GM13977 (cell line): ENCODE data around the gene LIN9.

ENCODE experiments used
- DNase-seq: peaks from one replicate; pipeline ENCODE4 v3.0.0; 2012; ENCODE audit warnings: low spot score
- CTCF ChIP-seq: IDR thresholded peaks from 2 replicates; pipeline ENCODE4 v1.5.1; 2012; ENCODE audit warnings: mild to moderate bottlenecking, control low read depth; ENCODE audit not compliant: insufficient read depth; ENCODE audit errors: extremely low read depth, missing control alignments
- in situ Hi-C: fragments of 300-500 bp; cut with MboI; formaldehyde crosslinking; loops from one replicate; pipeline ENCODE4 v1.12.0; 2022; ENCODE audit warnings: low sequenced_read_pairs, low pct_unique_long_range_greater_than_20kb, mixed read lengths, inconsistent platforms; ENCODE audit not compliant: unreplicated experiment

The LIN9 gene

DNA sequence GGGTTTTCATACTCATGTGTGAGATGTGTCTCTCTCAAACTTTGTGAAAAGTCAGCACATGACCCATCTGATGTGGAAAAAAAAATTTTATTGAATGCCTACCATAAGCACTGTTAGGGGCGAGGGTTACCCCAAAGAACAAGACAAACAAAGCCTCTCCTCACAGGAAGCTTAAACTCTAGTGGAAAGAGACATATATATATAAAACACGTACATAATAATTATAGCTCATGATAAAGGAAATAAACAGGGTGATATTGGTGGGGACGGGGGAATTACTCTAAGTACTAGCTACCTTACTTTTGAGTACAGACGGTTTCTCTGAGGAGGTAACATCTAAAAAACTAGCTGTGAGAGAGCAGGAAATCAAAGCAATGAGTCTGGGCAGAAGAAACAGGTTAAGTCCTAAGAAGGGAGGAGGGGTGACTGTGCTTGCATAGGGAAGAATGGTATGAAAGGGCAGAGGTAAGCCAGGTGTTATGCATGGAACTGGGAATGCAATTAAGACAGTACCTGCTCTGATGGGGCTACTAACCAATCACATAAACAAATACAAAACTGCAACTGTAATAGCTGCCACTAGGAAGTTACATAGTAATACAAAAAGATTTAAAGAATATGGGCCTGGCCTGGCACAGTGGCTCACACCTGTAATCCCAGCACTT, 4.5 kb downstream of the LIN9 start:
- in situ Hi-C loops, result no loop called here
- no peak for DNase-seq
- TF ChIP-seq CTCF, result no peak

- TF ChIP-seq CTCF, result no peak
- in situ Hi-C loops, result no loop called here
- DNase-seq, result no peak
These were observed 6.2 kb downstream of the LIN9 start for GRCh38 chr1:226302731-226303130.

DNA sequence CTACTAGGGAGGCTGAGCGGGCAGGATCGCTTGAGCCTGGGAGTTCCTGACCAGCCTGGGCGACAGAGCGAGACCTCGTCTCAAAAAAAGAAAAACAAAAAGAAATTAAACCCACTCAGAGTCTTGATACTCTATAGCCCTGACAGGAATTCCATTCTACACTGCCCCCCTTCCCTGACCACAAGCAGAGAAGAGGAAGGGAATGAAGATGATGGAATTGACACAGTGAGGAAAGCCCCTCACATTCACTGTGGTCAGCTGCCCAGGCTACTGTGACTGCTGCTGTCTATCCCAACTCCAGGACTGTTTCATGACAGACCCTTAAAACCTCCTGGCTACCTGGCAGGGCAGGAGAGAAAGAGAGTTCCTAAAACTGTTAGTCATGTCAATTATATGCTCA, 12.1 kb downstream of the LIN9 start:
- DNase-seq, result no peak
- TF ChIP-seq CTCF, result no peak
- in situ Hi-C loops, result no loop called here

GRCh38 chr1:226293553-226293920, 15.4 kb downstream of the LIN9 start:
- DNase-seq, result no peak
- TF ChIP-seq CTCF, result no peak
- in situ Hi-C loops, result no loop called here

- in situ Hi-C loops, result no loop called here
- no peak for TF ChIP-seq CTCF
- DNase-seq, result no peak
These were observed 16.0 kb downstream of the LIN9 start for GRCh38 chr1:226292874-226293552.

- in situ Hi-C loops, result no loop called here
- DNase-seq, result no peak
- no peak for TF ChIP-seq CTCF
These were observed 21.4 kb downstream of the LIN9 start for GRCh38 chr1:226287587-226287986.
